ENCODE data around the gene VPS16.
"Not testable (repeated sequence)": the region's sequence is repeated elsewhere in the genome, so short reads cannot be mapped to it uniquely, and the experiment has no call there.

The VPS16 gene

GRCh38 chr20:2816583-2817340, 23.8 kb upstream of the VPS16 start:
- H3K4me1 Mint-ChIP-seq (ENCODE audit: low read depth), result peaks cover 10% of the 10 kb centered on the region
- H3K27me3 Mint-ChIP-seq (ENCODE audit: low read depth), result peaks cover 70% of the 10 kb centered on the region
- no peak overlapping the region for H3K27ac Mint-ChIP-seq
- H3K4me3 Mint-ChIP-seq, result no peak overlapping the region
- H3K36me3 Mint-ChIP-seq (ENCODE audit: low read depth), result no peaks in the 10 kb centered on the region
- peaks cover 14% of the 10 kb centered on the region for H3K9me3 Mint-ChIP-seq

GRCh38 chr20:2817341-2817726, 23.2 kb upstream of the VPS16 start:
- no peak overlapping the region for H3K4me3 Mint-ChIP-seq
- no peaks in the 10 kb centered on the region for H3K36me3 Mint-ChIP-seq (ENCODE audit: low read depth)
- H3K9me3 Mint-ChIP-seq, result peaks cover 8% of the 10 kb centered on the region
- peaks cover 69% of the 10 kb centered on the region for H3K27me3 Mint-ChIP-seq (ENCODE audit: low read depth)
- no peak overlapping the region for H3K27ac Mint-ChIP-seq
- H3K4me1 Mint-ChIP-seq (ENCODE audit: low read depth), result peaks cover 15% of the 10 kb centered on the region

- Mint-ChIP-seq H3K4me1 (ENCODE audit: low read depth) (peaks cover 15% of the 10 kb centered on the region), H3K36me3 (ENCODE audit: low read depth) (no peaks in the 10 kb centered on the region), H3K27me3 (ENCODE audit: low read depth) (peaks cover 65% of the 10 kb centered on the region), H3K9me3 (peaks cover 5% of the 10 kb centered on the region), H3K27ac (peak overlapping the region; percentile 21), H3K4me3 (no peak overlapping the region)
Observed at GRCh38 chr20:2817891-2818595, 22.5 kb upstream of the VPS16 start.

- H3K4me3 Mint-ChIP-seq, result peak overlapping the region; percentile 4
- H3K9me3 Mint-ChIP-seq, result no peaks in the 10 kb centered on the region
- H3K4me1 Mint-ChIP-seq (ENCODE audit: low read depth), result peaks cover 11% of the 10 kb centered on the region
- H3K27ac Mint-ChIP-seq, result no peak overlapping the region
- no peaks in the 10 kb centered on the region for H3K36me3 Mint-ChIP-seq (ENCODE audit: low read depth)
- peaks cover 50% of the 10 kb centered on the region for H3K27me3 Mint-ChIP-seq (ENCODE audit: low read depth)
Observed at GRCh38 chr20:2820084-2820895, 20.3 kb upstream of the VPS16 start.

GRCh38 chr20:2820896-2821869, 19.4 kb upstream of the VPS16 start:
- peaks cover 17% of the 10 kb centered on the region for H3K4me1 Mint-ChIP-seq (ENCODE audit: low read depth)
- H3K27me3 Mint-ChIP-seq (ENCODE audit: low read depth), result peaks cover 50% of the 10 kb centered on the region
- H3K4me3 Mint-ChIP-seq, result peak overlapping the region; percentile 57
- H3K36me3 Mint-ChIP-seq (ENCODE audit: low read depth), result no peaks in the 10 kb centered on the region
- no peak overlapping the region for H3K27ac Mint-ChIP-seq
- H3K9me3 Mint-ChIP-seq, result no peaks in the 10 kb centered on the region

GRCh38 chr20:2822073-2822472, 18.5 kb upstream of the VPS16 start:
- Mint-ChIP-seq H3K4me3 (peak overlapping the region; percentile 28), H3K27me3 (ENCODE audit: low read depth) (peaks cover 53% of the 10 kb centered on the region), H3K27ac (peak overlapping the region; percentile 36), H3K36me3 (ENCODE audit: low read depth) (peaks cover under 1% of the 10 kb centered on the region), H3K9me3 (no peaks in the 10 kb centered on the region), H3K4me1 (ENCODE audit: low read depth) (peaks cover 26% of the 10 kb centered on the region)

GRCh38 chr20:2825761-2826160, 14.8 kb upstream of the VPS16 start:
- peaks cover 2% of the 10 kb centered on the region for H3K36me3 Mint-ChIP-seq (ENCODE audit: low read depth)
- peak overlapping the region; percentile 50 for H3K4me3 Mint-ChIP-seq
- H3K4me1 Mint-ChIP-seq (ENCODE audit: low read depth), result peaks cover 25% of the 10 kb centered on the region
- peaks cover 52% of the 10 kb centered on the region for H3K27me3 Mint-ChIP-seq (ENCODE audit: low read depth)
- H3K9me3 Mint-ChIP-seq, result no peaks in the 10 kb centered on the region
- peak overlapping the region; percentile 27 for H3K27ac Mint-ChIP-seq

- H3K36me3 Mint-ChIP-seq (ENCODE audit: low read depth), result peaks cover 2% of the 10 kb centered on the region
- no peak overlapping the region for H3K4me3 Mint-ChIP-seq
- no peaks in the 10 kb centered on the region for H3K9me3 Mint-ChIP-seq
- peak overlapping the region; percentile 26 for H3K27ac Mint-ChIP-seq
- H3K4me1 Mint-ChIP-seq (ENCODE audit: low read depth), result peaks cover 22% of the 10 kb centered on the region
- peaks cover 47% of the 10 kb centered on the region for H3K27me3 Mint-ChIP-seq (ENCODE audit: low read depth)
Observed at GRCh38 chr20:2826655-2827054, 13.9 kb upstream of the VPS16 start.

- H3K27me3 Mint-ChIP-seq (ENCODE audit: low read depth), result peaks cover 44% of the 10 kb centered on the region
- H3K4me1 Mint-ChIP-seq (ENCODE audit: low read depth), result peaks cover 16% of the 10 kb centered on the region
- H3K36me3 Mint-ChIP-seq (ENCODE audit: low read depth), result peaks cover 2% of the 10 kb centered on the region
- H3K9me3 Mint-ChIP-seq, result no peaks in the 10 kb centered on the region
- H3K4me3 Mint-ChIP-seq, result no peak overlapping the region
- no peak overlapping the region for H3K27ac Mint-ChIP-seq
Observed at GRCh38 chr20:2829376-2829775, 11.2 kb upstream of the VPS16 start.

GRCh38 chr20:2831206-2831605, 9.3 kb upstream of the VPS16 start:
- peaks cover 10% of the 10 kb centered on the region for H3K4me1 Mint-ChIP-seq (ENCODE audit: low read depth)
- peaks cover 40% of the 10 kb centered on the region for H3K27me3 Mint-ChIP-seq (ENCODE audit: low read depth)
- not testable (repeated sequence) for H3K36me3 Mint-ChIP-seq (ENCODE audit: low read depth); H3K9me3 Mint-ChIP-seq; H3K4me3 Mint-ChIP-seq; H3K27ac Mint-ChIP-seq

- peaks cover 19% of the 10 kb centered on the region for H3K36me3 Mint-ChIP-seq (ENCODE audit: low read depth)
- H3K27ac Mint-ChIP-seq, result no peak overlapping the region
- no peak overlapping the region for H3K4me3 Mint-ChIP-seq
- peaks cover 16% of the 10 kb centered on the region for H3K27me3 Mint-ChIP-seq (ENCODE audit: low read depth)
- no peaks in the 10 kb centered on the region for H3K9me3 Mint-ChIP-seq
- H3K4me1 Mint-ChIP-seq (ENCODE audit: low read depth), result no peaks in the 10 kb centered on the region
Observed at GRCh38 chr20:2833761-2834160, 6.8 kb upstream of the VPS16 start.

- Mint-ChIP-seq H3K27ac (no peak overlapping the region), H3K27me3 (ENCODE audit: low read depth) (peaks cover 8% of the 10 kb centered on the region), H3K4me3 (no peak overlapping the region), H3K4me1 (ENCODE audit: low read depth) (peaks cover 5% of the 10 kb centered on the region), H3K9me3 (no peaks in the 10 kb centered on the region), H3K36me3 (ENCODE audit: low read depth) (peaks cover 21% of the 10 kb centered on the region)
Observed at GRCh38 chr20:2834401-2835110, 6.0 kb upstream of the VPS16 start.

GRCh38 chr20:2835331-2835796, 5.2 kb upstream of the VPS16 start:
- Mint-ChIP-seq H3K9me3 (no peaks in the 10 kb centered on the region), H3K36me3 (ENCODE audit: low read depth) (peaks cover 21% of the 10 kb centered on the region), H3K27ac (no peak overlapping the region), H3K27me3 (ENCODE audit: low read depth) (peaks cover 3% of the 10 kb centered on the region), H3K4me1 (ENCODE audit: low read depth) (peaks cover 5% of the 10 kb centered on the region), H3K4me3 (no peak overlapping the region)
